ENCODE results near the gene ARHGAP22.
A peak's percentile ranks its signal among the peaks of the same experiment; 100 is the strongest.

Gene ARHGAP22

DNA sequence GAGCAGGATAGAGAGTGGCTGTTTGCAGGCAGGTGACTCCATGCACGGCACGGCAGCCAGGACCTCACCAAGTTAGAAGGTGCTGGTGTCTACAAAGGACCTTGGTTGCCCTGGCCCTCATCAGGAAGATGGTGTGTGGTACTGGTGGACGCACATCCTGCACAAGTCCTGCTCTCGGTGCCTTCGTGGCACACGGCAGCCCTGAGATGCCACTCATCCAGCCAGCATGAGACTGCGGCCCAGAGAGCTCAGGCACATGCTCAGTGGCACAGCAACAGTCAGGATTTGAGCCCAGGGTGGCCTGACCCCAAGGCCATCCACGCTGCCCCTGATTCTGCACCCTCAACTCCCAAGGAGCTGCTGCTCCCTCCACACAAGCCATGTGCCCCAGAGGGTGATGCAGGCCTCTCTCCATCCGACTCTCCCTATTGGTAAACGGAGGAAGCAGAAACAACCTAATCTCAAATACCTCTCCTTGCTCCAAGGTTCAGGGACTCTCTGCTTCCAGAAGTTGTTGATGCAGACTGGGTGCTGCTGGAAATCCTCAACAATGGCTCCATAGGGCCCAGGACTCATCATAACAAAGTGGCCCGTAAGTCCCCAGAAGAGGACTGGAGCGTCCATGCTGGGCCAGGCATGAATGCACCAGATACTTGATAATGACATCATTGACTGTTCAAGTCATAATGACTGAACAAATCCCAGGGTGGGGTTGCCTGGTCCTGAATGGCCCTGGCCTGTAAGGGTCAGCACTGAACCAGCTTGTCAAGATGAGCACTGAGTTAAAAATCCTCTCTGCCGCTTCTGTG is 93.6 kb downstream of the ARHGAP22 start:
- peak in 1 of 4 experiments; percentile 0 for DNase-seq

DNA sequence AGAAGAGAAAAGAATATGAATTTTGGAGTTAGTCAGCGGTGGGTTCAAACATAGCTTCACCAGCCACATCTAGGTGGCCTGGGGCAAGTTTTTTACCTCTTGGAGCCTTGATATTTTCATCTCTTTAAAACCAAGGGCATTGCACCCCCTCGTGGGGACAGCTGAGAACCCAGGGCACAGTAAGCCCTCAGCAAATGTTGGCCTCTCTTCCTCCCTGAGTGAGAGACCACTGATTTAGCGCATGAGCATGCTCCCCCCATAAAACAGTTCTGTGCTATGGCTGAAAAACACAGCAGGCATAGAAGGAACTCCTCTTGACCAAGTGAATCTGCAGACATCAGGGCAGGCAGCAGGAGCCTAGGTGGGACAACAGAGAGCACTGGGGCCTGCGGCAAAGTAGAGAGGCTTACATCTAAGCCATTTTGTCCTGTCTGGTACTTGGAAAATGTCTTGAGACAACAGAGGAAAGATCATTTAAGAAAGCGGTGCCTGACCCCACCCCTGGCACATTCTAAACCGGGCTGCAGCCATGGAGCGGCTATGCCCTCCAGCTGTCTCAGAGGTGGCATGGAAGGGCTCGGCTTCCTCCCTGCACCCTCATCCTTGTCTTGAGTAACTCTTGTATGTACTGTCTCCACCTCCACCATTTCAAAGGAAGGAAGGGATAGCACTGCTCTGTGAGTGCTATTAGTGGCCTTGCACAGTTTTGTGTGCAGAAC is 94.7 kb downstream of the ARHGAP22 start:
- DNase-seq, result peak in 1 of 4 experiments; percentile 52

DNA sequence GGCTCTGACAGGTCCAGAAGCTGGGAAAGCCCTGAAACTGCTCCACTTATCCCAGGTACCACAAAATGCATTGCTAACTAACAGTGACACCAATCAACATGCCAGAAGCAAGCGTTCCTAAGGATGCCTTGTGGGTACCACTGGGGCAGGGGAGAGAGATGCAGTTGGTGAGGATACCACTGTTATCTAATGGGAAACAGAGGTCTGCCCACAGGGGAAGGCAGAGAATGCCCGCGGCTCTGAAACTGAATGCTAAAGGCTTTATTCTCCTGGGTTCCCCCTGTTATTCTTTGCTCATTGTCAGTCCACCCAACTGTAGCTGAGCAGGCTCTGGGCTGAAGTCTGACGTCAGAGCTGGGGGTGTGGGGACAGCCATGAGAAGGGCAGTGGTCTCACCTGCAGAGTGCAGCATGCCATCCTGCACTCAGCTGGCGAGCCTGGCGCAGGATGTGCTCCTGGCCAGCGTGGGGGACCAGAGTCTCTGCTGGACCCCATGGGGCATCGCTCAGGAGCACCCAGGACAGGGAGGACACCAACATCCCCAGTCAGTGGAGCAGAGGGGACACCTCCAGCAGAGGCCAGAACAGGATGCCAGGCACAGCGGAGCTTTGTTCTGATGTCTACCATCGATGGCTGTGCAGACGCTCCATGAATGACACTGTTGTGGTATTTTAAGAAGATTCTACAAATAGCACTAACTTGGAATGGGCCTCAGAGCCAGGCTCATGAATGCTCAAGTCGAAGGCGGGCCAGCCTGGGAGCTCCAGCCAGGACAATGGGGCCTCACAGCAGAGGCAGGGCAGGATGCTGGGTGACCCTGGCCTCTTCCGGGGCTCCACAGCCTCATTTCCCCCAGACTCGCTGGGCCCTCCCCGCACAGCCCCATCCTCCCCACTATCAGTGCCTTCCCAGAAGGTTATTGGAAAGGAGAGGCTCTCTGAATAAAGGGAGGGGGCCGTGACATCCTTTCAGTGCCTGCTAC is 95.8 kb downstream of the ARHGAP22 start:
- DNase-seq, result peak in 1 of 4 experiments; percentile 1

DNA sequence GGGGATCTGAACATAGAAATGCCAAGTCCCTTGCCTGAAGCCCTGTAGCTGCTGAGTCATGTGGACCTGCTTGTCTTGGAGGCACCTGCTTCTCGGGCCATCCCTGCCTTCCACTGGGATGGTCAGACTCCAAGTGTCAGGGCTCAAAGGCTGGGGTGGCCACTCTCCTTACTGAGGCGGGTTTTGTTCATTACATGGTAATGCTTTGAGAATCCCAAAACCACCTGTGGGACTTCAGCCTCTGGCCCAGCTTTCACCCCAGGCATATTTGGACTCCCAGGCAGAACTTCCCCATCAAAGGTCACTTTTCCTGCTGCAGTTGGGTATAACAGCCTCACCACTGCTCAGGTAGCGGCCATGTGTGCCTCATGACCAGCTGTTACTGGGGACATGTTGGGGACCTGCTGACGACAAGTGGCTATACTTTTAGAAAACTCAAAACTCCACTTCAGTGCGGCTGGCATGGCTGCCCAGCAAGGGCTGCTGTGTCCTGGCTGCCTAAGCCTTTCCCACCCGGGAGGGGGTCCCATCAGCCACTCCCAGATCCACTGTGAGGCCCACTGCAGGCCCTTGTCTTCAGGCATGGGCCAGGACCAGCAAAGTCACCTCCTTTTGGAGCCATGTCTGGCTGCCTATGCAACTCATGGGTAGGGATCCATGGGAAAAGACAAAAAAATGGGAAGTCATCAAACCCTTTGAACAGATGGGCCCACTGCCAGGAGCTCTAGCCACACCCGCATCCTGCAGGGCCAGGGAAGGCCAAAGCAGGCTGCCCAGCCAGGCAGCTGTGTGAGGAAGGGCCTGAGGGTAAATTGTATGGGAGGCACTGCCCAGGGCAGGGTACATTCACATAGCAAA is 96.7 kb downstream of the ARHGAP22 start:
- peak; percentile 74 to 81 (median 80) for DNase-seq

DNA sequence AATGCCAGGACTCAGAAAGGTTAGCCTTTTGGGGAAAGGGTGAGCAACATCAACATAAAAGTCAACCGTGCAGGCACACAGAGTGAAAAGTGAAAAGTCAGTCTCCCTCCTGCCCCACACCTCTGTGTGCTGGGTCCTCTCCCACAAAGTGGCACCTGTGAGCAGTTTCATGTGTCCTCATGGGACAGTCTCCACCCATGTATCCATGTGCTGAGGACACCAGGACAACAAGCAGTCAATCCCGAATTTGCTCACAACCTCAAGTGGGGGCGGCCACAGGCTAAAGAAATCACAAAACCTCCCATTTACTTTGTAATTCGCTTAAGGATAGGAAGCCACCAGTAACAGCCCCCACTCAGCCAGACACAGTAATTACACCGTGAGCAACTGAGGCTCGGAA is 97.4 kb downstream of the ARHGAP22 start:
- DNase-seq, result peak in 1 of 4 experiments; percentile 27

DNA sequence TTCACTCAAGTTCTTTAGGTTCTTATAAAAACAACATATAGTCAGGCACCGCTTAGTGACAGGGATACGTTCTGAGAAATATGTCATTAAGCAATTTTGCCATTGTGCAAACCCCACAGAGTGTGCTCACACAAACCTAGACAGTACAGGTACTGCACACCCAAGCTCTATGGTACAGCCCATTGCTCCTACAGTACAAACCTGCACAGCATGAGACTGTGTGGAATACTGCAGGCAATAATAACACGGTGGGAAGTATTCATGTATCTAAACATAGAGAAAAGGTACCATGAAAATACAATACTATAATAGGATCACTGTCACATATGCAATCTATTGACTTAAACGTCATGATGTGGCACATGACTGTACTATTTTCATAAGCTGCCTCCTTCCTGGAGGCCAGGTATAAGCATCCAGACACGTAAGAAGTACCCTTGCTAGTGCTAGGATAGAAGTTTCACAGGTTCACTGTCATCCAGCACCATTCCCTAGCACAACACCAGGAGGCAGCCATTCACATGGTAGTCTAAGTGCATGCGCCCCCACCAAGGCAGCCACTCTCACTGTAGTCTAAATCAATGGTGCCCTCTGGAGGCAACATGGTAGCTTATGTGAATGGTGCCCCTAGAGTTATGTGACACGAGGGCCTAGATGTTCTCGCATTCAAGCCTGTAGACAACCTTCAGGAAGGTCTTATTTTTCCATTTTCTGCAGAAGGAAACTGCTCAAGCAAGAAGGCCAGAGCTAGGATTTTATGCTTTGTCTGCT is 98.5 kb downstream of the ARHGAP22 start:
- peak; percentile 49 to 75 (median 66) for DNase-seq

DNA sequence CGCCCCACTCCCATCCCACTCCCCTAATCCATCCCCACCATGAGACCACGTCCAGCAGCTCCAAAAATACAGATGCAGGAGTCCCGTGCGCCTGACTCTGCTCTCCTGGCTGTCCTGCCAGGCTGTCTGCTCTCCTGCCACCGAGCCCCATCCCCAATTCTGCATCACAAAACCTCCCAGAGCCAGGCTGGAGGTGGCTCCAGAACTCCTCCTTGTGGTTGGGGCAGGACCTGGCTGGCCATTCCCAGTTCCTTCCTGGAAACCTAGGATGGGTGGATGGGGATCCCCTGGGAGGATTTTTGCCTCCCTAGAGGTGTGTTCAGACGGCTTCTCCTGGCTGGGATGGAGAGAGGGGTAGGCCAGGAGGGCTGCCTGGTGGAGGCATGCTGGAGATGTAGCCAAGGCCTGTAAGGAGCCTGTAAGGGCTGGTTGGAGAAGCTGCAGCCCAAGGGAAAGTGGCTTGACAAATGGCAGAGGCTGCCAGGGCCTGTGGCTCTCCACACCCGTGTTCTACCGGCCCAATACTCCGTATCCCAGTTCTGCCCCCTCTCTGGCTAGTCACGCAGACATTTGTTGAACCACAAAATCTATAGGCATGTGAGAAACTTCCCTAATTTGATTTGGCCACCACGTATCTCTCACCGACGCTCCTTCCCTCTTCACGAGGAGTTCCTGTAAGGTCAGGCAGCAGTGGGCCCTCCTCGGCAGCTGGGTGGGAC is 99.3 kb downstream of the ARHGAP22 start:
- peak; percentile 83 to 96 (median 91) for DNase-seq

DNA sequence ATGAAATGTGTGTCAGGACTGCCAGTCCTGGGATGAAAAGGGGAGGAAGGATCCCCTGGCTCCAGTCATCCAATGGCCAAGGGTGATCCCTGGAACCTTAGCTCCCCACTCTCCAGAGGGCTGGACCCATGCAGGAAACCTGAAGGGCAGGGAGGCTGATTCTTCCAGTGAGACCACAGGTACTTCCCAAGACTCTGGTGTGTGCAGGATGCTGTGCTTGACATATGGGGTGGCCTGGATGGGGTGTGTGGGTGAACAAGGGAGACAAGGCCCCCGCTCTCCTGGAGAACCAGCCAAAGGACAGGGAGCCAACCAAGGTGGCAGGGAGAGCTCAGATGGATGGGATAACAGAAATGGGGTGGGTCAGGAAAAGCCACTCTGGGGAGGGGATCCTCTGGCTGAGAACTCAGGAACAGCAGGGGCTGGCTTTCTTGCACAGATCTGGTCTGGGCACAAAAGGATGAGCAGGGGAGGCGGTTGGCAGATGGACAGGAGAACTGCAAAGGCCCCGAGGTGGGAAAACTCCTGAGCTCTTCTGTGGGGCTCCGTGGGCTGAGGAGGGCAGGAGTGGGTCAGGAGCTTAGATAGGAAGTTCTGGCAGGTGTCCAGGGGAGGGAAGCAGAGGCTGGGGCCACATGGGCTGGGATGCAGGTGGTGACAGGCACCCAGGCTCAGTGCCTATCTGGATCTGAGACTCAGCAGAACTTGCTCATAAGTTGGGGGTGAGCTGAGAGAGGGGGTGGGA is 100.6 kb downstream of the ARHGAP22 start:
- no peak for DNase-seq

DNA sequence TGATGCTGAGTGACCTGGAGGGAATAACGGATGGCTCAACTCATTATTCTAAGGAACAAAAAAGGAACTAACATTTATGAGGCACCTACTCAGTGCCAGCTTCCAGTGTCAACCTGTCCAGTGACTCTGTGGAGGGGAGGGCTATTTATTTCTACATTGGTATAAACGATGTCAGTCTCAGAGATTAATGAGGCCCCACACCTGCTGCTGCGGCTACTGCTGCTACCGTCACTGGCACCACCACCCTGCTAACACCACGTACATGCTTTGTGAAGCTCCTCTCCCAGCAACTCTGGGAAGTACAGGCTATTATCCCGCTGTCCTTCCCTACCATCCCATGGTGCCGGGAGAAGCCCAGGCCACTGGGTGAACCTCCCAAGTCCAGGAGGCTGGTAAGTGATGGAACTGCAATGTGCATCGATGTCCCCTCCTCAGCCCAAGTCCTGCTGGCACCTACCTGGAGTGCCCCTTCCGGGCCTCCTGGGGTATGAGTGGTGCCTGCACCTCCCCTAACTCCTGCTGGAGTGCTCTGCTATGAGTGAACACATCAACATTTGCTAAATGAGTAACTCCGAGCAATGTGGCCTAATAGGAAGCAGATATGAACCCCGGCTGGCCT is 101.5 kb downstream of the ARHGAP22 start:
- no peak for DNase-seq

DNA sequence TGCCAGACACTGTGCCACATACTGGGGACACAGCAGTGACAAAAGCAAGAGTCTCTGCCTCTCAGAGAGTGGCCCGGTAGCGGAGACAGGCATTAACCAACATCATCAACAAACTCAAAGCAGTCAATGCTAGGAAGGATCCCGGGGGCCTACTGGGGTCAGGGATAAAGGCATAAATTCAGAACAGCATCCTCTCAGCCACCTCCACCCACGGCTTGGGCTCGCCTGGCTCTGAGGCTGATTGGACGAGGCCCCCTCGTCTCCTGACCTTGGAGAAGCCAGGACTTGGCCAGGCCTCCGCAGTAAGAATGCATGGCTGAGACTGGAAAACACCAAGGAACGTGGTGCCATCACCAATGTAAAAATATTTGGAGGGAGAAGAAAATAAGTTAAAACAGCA is 102.1 kb downstream of the ARHGAP22 start:
- DNase-seq, result no peak

DNA sequence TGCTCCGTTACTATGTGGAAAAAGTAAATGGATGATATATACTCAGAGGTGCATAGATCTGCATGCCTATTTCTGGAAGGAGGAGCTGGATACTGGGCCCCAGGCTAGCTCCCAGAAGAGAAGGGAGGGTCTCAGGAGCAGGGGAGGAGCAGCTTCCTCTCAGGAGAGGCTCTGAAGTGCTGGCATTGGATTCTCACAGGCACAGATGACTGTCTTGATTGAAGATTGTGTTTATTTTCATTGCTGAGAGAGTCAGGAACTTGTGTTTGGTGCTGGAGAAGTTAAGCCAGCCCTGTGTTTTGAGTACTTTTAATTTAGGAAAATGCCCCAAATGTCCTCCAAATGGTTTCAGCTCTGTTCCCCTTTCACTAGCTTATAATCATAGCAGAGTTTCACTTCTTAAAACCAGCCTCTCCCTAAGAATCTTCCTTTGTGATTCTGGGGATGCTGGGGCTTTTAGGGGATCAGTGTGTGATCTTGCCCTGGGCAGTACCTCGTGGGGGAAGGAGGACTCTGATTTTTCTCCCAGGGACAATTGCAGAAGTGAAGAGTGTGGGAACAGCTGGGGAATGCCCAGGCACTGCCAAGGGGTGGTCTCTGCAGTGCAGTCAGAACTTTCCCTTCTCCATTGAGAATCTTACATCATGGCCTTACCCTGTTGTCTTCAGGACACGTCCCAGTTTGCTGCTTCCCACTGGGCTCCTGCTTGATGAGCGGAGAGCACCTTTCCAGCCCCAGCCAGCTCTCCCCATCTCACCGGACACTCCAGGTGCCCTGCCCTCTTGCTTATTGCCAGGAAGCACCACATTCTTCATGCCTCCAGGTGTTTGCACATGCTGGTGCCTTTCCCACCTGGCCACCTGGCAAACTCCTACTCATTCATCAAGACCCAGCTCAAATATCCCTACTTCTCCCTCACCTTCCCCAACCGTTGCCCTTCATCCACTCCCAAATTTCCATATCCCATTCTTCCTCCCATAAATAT is 102.8 kb downstream of the ARHGAP22 start:
- DNase-seq, result peak; percentile 79 to 90 (median 82)

DNA sequence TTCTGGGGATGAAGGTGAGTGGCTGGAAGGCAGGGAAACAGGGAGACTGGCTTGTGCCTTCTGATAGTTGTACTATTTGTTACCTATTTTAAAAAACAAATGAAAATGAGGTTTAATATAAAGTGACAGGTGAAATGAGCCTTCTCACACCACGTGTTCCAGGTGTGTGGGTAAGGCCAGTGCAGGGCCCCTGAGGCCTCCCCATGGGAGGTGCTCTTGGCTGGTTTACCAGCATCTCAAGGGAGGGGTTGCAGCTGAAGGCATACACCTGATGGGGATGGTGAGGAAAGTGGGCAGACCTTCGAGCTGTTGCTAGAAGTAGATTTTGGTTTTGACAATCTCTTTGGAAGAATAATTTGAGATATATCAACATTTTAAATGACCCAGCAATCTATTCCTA is 103.6 kb downstream of the ARHGAP22 start:
- DNase-seq, result no peak

DNA sequence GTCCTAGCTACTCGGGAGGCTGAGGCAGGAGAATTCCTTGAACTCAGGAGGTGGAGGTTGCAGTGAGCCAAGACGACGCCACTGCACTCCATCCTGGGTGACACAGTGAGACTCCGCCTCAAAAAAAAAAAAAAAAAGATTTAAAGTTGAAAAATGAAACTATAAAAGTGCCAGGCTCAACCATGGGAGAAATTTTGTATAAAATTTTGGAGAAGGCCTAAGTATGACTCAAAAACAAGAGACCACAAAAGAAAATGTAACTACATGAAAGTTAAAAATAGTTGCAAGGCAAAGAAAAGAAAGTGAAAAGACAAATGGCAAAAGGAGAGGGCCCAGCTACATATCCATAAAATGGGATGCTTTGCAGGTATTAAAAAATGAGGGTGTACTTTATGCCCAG is 104.1 kb downstream of the ARHGAP22 start:
- no peak for DNase-seq

DNA sequence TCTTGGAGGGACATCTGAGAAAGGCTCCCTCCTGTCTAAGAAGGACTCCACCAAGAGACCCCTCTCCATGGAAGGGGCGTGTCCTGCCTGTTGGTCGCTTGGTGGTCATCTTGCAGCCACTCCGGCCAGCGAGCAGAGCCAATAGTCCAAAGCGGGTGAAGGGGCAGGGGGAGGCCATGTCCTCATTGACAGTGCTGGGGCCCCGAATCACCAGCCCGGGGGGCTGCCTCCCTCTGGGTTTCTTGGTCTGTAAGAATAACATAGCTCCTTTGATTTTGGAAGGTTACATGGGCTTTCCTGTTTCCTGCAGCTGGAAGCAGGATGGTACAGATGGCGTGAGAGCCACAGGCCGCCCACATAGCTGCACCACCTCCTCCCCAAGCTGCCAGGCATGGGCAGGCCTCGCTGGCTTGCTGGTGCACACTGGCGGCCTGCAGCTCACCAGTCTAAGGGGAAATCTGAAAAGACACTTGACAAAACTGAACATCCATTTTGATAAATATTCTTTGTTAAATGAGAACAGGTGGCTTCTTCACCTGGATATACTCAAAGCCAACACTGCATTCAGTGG is 105.8 kb downstream of the ARHGAP22 start:
- DNase-seq, result peak in 1 of 4 experiments; percentile 10

DNA sequence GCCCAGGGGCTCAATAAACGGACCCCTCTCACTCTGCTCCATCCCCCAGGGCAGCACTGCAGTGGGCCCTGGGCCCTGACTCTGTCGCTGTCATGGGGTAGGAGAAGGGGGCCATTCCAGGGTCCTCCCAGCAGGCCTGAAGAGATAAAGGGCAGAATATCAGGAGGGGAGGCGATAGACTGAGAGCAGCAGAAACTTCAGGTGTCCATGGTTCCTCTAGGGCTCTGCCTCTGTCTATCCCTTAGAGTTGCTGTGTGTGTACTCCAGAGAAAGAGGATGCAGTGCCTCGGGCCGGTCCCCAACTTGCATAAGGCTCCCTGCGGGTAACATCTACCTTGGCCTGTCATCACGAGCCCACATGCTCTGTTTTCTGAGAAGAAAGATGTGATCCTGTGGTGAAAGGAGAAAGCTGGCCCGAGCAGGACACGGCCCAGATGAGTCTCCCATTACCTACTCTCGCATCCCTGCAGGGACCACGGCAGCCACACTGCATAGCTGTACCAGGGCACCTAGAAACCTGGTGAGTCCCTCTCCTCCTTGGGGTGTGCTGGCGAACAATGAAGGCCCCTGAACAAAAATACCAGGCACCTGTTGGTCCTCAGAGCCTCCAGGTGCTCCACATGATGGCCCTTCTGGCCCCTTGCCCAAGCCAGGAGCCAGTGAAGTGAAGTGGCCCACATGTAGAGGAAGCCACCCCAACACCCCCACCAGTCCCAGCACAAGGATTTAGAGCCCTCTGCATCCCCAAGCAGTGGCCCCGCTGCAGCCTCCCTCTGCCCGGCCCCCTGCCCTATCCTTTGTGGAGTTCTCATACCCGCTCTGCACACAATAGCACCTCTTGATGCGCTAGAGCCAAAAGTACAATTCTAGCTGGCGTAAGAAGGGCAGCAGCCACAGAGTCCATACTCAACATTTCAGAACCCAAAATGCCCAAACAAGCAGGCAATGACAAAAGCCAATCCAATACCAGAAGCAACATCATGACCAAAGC is 106.8 kb downstream of the ARHGAP22 start:
- DNase-seq, result no peak

All from suppressor macrophage (primary cell).